Neuronal stem cell (in vitro differentiated cells): ENCODE measurements around the gene EEPD1.
"Not testable (repeated sequence)": the region's sequence is repeated elsewhere in the genome, so short reads cannot be mapped to it uniquely, and the experiment has no call there.

ENCODE experiments used
- DNase-seq: peaks from one replicate; pipeline ENCODE4 v3.0.0-alpha.2; 2013; ENCODE audit warnings: low spot score
- H2AFZ ChIP-seq: one replicate; pipeline ENCODE4 v1.6.1; 2013; ENCODE audit warnings: mild to moderate bottlenecking, low read length, inconsistent platforms
- H2AK5ac ChIP-seq: 2 replicates; pipeline ENCODE4 v1.6.1; 2013; ENCODE audit warnings: low read depth, mild to moderate bottlenecking, inconsistent platforms, low read length, moderate library complexity, mixed read lengths
- H2BK120ac ChIP-seq: 2 replicates; pipeline ENCODE4 v1.6.1; 2013; ENCODE audit warnings: low read depth, mild to moderate bottlenecking, inconsistent platforms, low read length, moderate library complexity, mixed read lengths
- H2BK12ac ChIP-seq: one replicate; pipeline ENCODE4 v1.6.1; 2013; ENCODE audit warnings: low read length, inconsistent platforms
- H2BK15ac ChIP-seq: 2 replicates; pipeline ENCODE4 v1.6.1; 2013; ENCODE audit warnings: mild to moderate bottlenecking, low read length, inconsistent platforms, mixed read lengths
- H2BK5ac ChIP-seq: one replicate; pipeline ENCODE4 v1.6.1; 2013; ENCODE audit warnings: inconsistent platforms, mild to moderate bottlenecking, low read length, moderate library complexity
- H3K14ac ChIP-seq: one replicate; pipeline ENCODE4 v1.6.1; 2013; ENCODE audit warnings: low read length, inconsistent platforms
- H3K18ac ChIP-seq: 2 replicates; pipeline ENCODE4 v1.6.1; 2013; ENCODE audit warnings: low read length, inconsistent platforms
- H3K23ac ChIP-seq: 2 replicates; pipeline ENCODE4 v1.6.1; 2013; ENCODE audit warnings: low read depth, mild to moderate bottlenecking, mixed read lengths, low read length, inconsistent platforms; ENCODE audit not compliant: poor library complexity
- H3K27ac ChIP-seq: replicated peaks from 3 replicates; pipeline ENCODE4 v1.5.1; 2013; ENCODE audit warnings: low read length, inconsistent platforms
- H3K27me3 ChIP-seq, 3 experiments: 2 replicates each; pipeline ENCODE4 v1.6.1; 2013; ENCODE audit warnings: low read length in 3 of 3, mild to moderate bottlenecking in 2 of 3, inconsistent platforms in 1 of 3, low read depth in 1 of 3, mixed read lengths in 1 of 3, moderate library complexity in 1 of 3; ENCODE audit not compliant: control insufficient read depth in 3 of 3, insufficient read depth in 3 of 3
- H3K36me3 ChIP-seq, 2 donors: replicated peaks in 1 of 2; 2 replicates each; pipeline ENCODE4 v1.6.1; 2013; ENCODE audit warnings: low read length in 2 of 2; ENCODE audit not compliant: control insufficient read depth in 2 of 2, insufficient read depth in 2 of 2
- H3K4ac ChIP-seq: 2 replicates; pipeline ENCODE4 v1.6.1; 2013; ENCODE audit warnings: inconsistent platforms, mild to moderate bottlenecking, low read length, moderate library complexity
- H3K4me1 ChIP-seq, 2 donors: 1 replicate in 1 of 2; 2 replicates in 1 of 2; pipeline ENCODE4 v1.6.1; 2013; ENCODE audit warnings: low read length in 2 of 2, low read depth in 1 of 2; ENCODE audit not compliant: control insufficient read depth in 2 of 2, insufficient read depth in 1 of 2
- H3K4me2 ChIP-seq: one replicate; pipeline ENCODE4 v1.6.1; 2013; ENCODE audit warnings: mild to moderate bottlenecking, low read length, inconsistent platforms; ENCODE audit not compliant: insufficient read depth, poor library complexity, severe bottlenecking
- H3K4me3 ChIP-seq, 2 donors: 2 replicates each; pipeline ENCODE4 v1.5.1; 2013; ENCODE audit warnings: low read length in 2 of 2, mild to moderate bottlenecking in 2 of 2, inconsistent platforms in 1 of 2, moderate library complexity in 1 of 2
- H3K79me1 ChIP-seq: one replicate; pipeline ENCODE4 v1.6.1; 2013; ENCODE audit warnings: low read depth, mild to moderate bottlenecking, inconsistent platforms, low read length, moderate library complexity
- H3K9ac ChIP-seq: one replicate; pipeline ENCODE4 v1.6.1; 2013; ENCODE audit warnings: mild to moderate bottlenecking, low read depth, low read length, inconsistent platforms; ENCODE audit not compliant: poor library complexity
- H3K9me3 ChIP-seq, 2 donors: replicated peaks in 1 of 2; 2 replicates each; pipeline versions ENCODE3 to v1.6.1; 2013; ENCODE audit warnings: low read length in 2 of 2, mild to moderate bottlenecking in 2 of 2, inconsistent platforms in 1 of 2, low read depth in 1 of 2, mixed read lengths in 1 of 2, moderate library complexity in 1 of 2; ENCODE audit not compliant: control insufficient read depth in 2 of 2, insufficient read depth in 1 of 2
- H4K8ac ChIP-seq: one replicate; pipeline ENCODE4 v1.6.1; 2013; ENCODE audit warnings: low read depth, mild to moderate bottlenecking, inconsistent platforms, low read length, moderate library complexity
- H4K91ac ChIP-seq: one replicate; pipeline ENCODE4 v1.6.1; 2013; ENCODE audit warnings: low read length, low read depth, mild to moderate bottlenecking, inconsistent platforms; ENCODE audit not compliant: poor library complexity
- WGBS, 2 donors: extraction: QIAGEN DNeasy Blood & Tissue Kit; methylation state at CpG; one replicate each; pipeline ENCODE4 v1.1.7; 2013; ENCODE audit warnings: missing lambda C conversion rate in 2 of 2, mixed read lengths in 1 of 2; ENCODE audit not compliant: insufficient read length in 2 of 2, insufficient replicate concordance in 1 of 2; ENCODE audit errors: extremely low coverage in 2 of 2; 5-methylcytosine and 5-hydroxymethylcytosine counted together

EEPD1 gene

DNA sequence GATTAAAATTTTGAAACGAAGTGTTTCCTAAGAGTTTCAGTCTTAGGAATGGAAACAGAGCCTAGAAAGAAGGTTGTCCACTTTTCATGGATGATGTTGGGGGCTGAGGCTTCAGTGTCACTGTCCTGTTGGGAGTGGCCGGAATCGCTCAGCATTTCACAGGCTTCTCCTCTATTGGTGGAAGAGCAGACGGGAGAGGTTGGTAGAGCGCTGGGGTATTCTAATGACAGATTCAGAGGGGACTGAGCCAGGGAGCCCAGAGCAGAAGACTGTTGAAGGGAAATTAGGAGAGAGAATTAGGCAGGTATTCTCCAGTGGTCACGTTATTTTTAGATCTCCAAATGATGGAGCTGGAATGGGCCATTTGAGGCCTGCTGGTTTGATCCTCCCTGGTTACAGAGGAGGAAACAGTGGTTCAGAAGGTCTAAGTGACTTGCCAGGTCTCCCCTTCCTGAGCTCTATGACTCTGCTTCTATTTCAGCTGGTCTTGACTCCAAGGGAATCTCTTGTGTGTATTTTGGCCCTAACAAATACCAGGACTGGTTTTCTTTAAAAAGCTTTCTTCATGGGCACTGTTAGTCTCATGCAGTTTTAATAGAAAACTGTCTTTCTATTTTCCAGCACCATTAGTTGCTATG, 35.7 kb upstream of the EEPD1 start:
- H3K9ac ChIP-seq, result no peak overlapping the region
- no peak overlapping the region for H2AK5ac ChIP-seq
- DNase-seq, result no peak
- no peak overlapping the region for H2BK120ac ChIP-seq
- H3K18ac ChIP-seq, result no peak overlapping the region
- H3K4me2 ChIP-seq, result no peak overlapping the region
- no peak overlapping the region for H3K4me3 ChIP-seq
- H3K14ac ChIP-seq, result no peak overlapping the region
- no peak overlapping the region for H2BK15ac ChIP-seq
- peaks cover 0 to 31% (median 0%) of the 10 kb centered on the region in 3 experiments for H3K27me3 ChIP-seq
- no CpG with 5 or more reads among the region's 6 CpGs for WGBS, 2 donors
- H3K23ac ChIP-seq, result no peak overlapping the region
- no peaks in the 10 kb centered on the region for H3K79me1 ChIP-seq
- peaks cover 0 to 1% of the 10 kb centered on the region in 2 donors for H3K9me3 ChIP-seq
- no peak overlapping the region for H4K91ac ChIP-seq
- peaks cover 0 to 5% of the 10 kb centered on the region in 2 donors for H3K4me1 ChIP-seq
- H2BK12ac ChIP-seq, result no peak overlapping the region
- no peak overlapping the region for H2BK5ac ChIP-seq
- H3K4ac ChIP-seq, result no peak overlapping the region
- H4K8ac ChIP-seq, result no peak overlapping the region
- H2AFZ ChIP-seq, result no peak overlapping the region
- H3K27ac ChIP-seq, result no peak overlapping the region
- no peaks in the 10 kb centered on the region for H3K36me3 ChIP-seq

DNA sequence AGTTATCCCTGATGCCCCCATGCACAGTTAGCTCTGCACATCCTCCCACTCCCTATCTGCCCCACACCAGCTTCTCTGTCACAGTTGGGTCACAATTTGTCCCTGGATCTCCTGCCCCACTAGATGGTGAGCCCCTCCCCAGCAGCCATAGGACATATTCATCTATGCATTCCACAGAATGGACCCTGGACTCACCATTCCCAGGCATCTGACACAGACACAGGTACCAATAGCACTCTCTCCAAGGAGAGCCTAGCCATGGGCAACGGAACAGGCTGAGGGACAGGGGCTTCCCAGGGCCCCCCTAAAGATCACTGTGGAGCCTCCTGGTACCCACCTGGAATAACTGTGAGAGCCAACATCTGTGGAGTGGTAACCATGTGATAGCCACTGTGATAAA, 34.7 kb upstream of the EEPD1 start:
- DNase-seq, result no peak
- Histone ChIP-seq H3K23ac (no peak overlapping the region), H2AK5ac (no peak overlapping the region), H2BK12ac (no peak overlapping the region), H3K36me3 (no peaks in the 10 kb centered on the region), H4K91ac (no peak overlapping the region), H4K8ac (no peak overlapping the region), H2BK5ac (no peak overlapping the region), H3K79me1 (no peaks in the 10 kb centered on the region), H3K4me2 (no peak overlapping the region), H3K9me3 (peaks cover 0 to 1% of the 10 kb centered on the region in 2 donors), H2BK120ac (no peak overlapping the region), H3K14ac (no peak overlapping the region), H3K4me3 (no peak overlapping the region), H3K9ac (no peak overlapping the region), H3K27me3 (peaks cover 0 to 31% (median 0%) of the 10 kb centered on the region in 3 experiments), H3K18ac (no peak overlapping the region), H3K4me1 (peaks cover 0 to 5% of the 10 kb centered on the region in 2 donors), H3K27ac (no peak overlapping the region), H3K4ac (no peak overlapping the region), H2BK15ac (no peak overlapping the region), H2AFZ (no peak overlapping the region)
- WGBS, 2 donors, result no CpG with 5 or more reads among the region's 1 CpG

GRCh38 chr7:36119005-36119706, 33.9 kb upstream of the EEPD1 start:
- Histone ChIP-seq H3K14ac (no peak overlapping the region), H3K18ac (no peak overlapping the region), H2BK12ac (no peak overlapping the region), H2BK15ac (no peak overlapping the region), H2AK5ac (no peak overlapping the region), H3K9me3 (peaks cover 0 to 1% of the 10 kb centered on the region in 2 donors), H3K4me3 (no peak overlapping the region), H3K23ac (no peak overlapping the region), H3K4ac (no peak overlapping the region), H3K27ac (no peak overlapping the region), H2BK5ac (no peak overlapping the region), H4K8ac (no peak overlapping the region), H3K27me3 (peaks cover 0 to 31% (median 0%) of the 10 kb centered on the region in 3 experiments), H3K9ac (no peak overlapping the region), H3K79me1 (no peaks in the 10 kb centered on the region), H3K4me1 (peaks cover 0 to 5% of the 10 kb centered on the region in 2 donors), H3K4me2 (no peak overlapping the region), H2AFZ (no peak overlapping the region), H3K36me3 (no peaks in the 10 kb centered on the region), H4K91ac (no peak overlapping the region), H2BK120ac (no peak overlapping the region)
- WGBS, 2 donors, result no CpG with 5 or more reads among the region's 6 CpGs
- no peak for DNase-seq

GRCh38 chr7:36119983-36120646, 32.9 kb upstream of the EEPD1 start:
- not testable (repeated sequence) for DNase-seq, H3K18ac ChIP-seq, H2BK120ac ChIP-seq, H2BK5ac ChIP-seq, H3K9ac ChIP-seq, H3K36me3 ChIP-seq, H3K4ac ChIP-seq, H2AFZ ChIP-seq, H3K27ac ChIP-seq, H4K8ac ChIP-seq, H3K23ac ChIP-seq, H3K4me1 ChIP-seq, H3K79me1 ChIP-seq, H3K14ac ChIP-seq, H3K9me3 ChIP-seq, H3K4me2 ChIP-seq, H2BK15ac ChIP-seq, H4K91ac ChIP-seq
- H3K4me3 ChIP-seq, result peak overlapping the region in 1 of 2 donors; percentile 25
- no CpG with 5 or more reads among the region's 13 CpGs for WGBS, 2 donors
- peaks cover 0 to 26% (median 0%) of the 10 kb centered on the region in 3 experiments for H3K27me3 ChIP-seq
- peak overlapping the region; percentile 22 for H2BK12ac ChIP-seq
- peak overlapping the region; percentile 35 for H2AK5ac ChIP-seq
